Esophagus muscularis mucosa (tissue), 4 donors: Measurements from ENCODE around the gene ATP13A2.

Experiments used
- EP300 ChIP-seq: sonication (generic); formaldehyde crosslinking; IDR thresholded peaks from one replicate; pipeline ENCODE4 v1.6.1; 2017; ENCODE audit warnings: antibody characterized with exemption
- POLR2A ChIP-seq: fragments of 450-650 bp; IDR thresholded peaks from one replicate; pipeline ENCODE4 v1.6.1; 2017; ENCODE audit warnings: antibody characterized with exemption, moderate library complexity, mild to moderate bottlenecking, low read depth
- POLR2AphosphoS5 ChIP-seq, 2 donors: sonication (generic); formaldehyde crosslinking; IDR thresholded peaks; one replicate each; pipeline ENCODE4 v1.6.1; 2017; ENCODE audit warnings: antibody characterized with exemption in 2 of 2
- TF ChIP-seq, protein P1 (sequence below), 3 experiments: fragments of 200-600 bp in 2 of 3; fragments of 450-650 bp in 1 of 3; sonication (generic) in 2 of 3; IDR thresholded peaks; one replicate each; pipeline ENCODE4 v1.5.1; 2017 to 2019; ENCODE audit warnings: antibody characterized with exemption in 3 of 3, mild to moderate bottlenecking in 2 of 3, moderate library complexity in 1 of 3

DNA sequence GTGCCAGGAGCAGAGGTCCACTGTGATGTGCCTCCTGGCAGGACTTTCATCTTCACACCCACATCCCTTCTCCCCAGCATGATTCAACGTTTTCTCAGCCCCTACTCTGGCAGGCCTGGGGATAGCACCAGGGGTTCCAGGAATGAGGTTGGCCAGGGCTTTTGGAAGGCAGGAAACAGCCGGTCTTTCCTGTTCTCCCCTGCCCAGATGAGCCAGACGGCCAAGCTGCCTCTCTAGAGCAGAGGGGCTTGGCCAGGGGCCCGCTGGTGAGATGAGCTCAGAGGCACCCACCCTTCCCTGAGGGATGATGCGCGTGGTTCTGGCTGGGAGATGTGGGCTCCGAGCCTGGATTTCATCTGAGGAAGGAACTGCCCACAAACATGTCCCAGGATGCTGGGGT, 27.0 kb downstream of the ATP13A2 start:
- TF ChIP-seq, protein P1, sequence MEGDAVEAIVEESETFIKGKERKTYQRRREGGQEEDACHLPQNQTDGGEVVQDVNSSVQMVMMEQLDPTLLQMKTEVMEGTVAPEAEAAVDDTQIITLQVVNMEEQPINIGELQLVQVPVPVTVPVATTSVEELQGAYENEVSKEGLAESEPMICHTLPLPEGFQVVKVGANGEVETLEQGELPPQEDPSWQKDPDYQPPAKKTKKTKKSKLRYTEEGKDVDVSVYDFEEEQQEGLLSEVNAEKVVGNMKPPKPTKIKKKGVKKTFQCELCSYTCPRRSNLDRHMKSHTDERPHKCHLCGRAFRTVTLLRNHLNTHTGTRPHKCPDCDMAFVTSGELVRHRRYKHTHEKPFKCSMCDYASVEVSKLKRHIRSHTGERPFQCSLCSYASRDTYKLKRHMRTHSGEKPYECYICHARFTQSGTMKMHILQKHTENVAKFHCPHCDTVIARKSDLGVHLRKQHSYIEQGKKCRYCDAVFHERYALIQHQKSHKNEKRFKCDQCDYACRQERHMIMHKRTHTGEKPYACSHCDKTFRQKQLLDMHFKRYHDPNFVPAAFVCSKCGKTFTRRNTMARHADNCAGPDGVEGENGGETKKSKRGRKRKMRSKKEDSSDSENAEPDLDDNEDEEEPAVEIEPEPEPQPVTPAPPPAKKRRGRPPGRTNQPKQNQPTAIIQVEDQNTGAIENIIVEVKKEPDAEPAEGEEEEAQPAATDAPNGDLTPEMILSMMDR (IDR thresholded peaks at IDR 0.05): no peak
- TF ChIP-seq POLR2AphosphoS5 (IDR thresholded peaks at IDR 0.05) (no peak), POLR2A (no peak), EP300 (no peak)
